GM21515 (cell line): ENCODE measurements around the gene IGFBP6.

Source experiments
- ATAC-seq: cut with Tn5 transposase; IDR thresholded peaks from one replicate; pipeline ENCODE4 v1.9.1; 2021; ENCODE audit not compliant: unreplicated experiment

Gene IGFBP6

DNA sequence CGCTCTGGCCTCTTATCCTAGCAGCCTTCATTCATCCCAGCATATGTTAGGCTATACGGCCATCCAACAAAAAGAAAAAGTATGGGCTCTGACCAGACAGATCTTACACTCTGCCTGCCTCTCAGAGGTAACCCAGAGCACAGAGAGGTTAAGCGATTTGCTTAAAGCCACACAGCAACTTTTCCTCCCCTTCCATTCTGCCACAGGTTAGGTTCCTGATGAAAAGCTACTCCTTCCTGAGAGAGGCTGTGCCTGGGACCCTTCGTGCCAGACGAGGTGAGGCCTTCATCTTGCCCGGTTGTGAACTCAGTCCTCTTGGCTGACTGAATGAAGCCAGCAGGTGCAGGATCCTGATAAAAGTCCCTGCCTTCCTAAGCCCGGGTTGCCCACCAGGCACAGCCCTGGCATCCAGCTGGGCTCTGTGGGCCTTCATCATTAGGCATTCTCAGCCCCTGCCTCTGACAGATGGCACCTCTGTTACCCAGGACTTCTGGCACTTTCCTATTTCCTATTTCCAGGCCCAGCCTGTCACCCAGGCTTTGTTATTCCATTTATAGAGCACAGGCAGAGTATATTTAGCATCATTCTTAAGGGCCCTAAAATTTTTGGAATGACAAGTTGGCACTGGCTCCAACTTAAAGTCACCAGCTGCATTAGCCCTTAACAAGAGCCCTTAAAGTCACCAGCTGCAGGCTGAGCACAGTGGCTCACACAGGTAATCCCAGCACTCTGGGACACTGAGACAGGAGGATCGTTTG, 18.6 kb downstream of the IGFBP6 start:
- ATAC-seq = no peak

DNA sequence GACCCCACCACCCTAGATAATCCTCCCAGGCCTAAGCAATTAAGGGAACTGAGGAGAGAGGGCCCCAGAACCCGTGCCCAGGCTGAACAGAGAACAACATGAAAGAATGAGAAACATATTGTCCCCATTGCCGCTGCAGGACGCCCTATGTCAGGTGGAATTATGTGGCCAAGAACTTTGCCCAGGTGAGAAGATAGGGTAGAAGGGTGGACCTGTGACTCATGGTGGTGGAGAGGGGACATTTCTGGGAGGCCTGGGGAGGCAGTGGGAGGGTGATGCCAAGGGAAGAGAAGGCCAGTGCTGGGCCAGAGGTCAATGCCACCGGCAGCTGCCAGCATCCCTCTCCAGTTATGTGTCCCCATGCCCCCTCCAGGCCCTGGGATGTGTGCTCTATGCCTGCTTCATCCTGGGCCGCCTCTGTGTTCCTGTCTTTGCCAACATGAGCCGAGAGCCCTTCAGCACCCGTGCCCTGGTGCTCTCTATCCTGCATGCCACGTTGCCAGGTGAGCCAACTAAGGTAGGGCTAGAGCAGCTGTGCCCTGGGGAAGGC, 21.4 kb downstream of the IGFBP6 start:
- ATAC-seq = no peak

DNA sequence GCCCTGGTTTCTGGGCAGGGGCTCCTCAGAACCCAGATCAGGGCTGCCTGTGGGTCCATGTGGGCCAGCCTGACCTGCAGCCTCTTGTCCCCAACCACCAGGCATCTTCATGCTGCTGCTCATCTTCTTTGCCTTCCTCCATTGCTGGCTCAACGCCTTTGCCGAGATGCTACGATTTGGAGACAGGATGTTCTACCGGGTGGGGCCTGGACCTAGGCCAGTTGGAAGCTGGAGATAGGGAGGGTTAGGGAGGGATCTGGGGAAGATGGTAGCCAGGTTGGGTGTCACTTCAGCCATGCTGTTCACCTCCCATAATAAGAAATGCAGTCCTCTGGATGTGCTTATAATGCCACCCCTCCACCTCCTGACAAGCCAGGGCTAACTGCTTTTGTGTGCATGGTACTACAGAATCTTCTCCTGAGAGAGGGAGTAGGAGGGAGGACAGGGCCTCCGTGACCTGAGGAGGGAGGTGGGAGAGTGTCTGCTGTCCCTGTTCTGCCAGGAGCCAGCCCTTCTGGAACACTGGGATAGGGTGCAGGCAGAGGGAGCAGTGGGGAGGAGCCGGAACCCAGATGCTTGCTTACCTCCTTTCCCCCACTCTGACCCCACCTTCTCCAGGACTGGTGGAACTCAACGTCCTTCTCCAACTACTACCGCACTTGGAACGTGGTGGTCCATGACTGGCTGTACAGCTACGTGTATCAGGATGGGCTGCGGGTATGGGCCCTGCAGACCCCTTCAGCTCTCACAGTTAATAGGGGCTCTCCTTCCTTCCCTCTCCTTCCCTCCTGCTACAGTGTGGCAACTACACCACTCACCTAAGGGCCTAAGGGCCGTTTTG, 23.4 kb downstream of the IGFBP6 start:
- ATAC-seq = no peak

DNA sequence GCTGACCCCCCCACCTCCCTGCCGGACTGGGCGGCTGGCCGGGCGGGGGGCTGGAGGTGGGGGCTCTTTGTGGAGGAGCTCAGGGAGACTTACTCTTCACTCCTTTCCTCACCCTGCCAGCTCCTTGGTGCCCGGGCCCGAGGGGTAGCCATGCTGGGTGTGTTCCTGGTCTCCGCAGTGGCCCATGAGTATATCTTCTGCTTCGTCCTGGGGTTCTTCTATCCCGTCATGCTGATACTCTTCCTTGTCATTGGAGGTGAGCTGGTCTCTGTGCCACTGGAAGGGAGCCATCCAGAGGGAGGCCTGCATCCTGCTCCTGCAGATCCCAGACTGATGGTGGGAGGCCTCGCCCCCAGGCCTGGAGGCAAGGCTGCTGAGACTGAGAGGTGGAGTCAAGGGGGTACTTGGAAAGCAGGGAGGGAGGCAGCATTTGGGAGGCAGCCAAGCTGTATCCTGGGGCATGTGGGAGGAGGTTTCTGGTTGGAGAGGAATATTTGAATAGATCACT, 25.5 kb downstream of the IGFBP6 start:
- no peak for ATAC-seq

DNA sequence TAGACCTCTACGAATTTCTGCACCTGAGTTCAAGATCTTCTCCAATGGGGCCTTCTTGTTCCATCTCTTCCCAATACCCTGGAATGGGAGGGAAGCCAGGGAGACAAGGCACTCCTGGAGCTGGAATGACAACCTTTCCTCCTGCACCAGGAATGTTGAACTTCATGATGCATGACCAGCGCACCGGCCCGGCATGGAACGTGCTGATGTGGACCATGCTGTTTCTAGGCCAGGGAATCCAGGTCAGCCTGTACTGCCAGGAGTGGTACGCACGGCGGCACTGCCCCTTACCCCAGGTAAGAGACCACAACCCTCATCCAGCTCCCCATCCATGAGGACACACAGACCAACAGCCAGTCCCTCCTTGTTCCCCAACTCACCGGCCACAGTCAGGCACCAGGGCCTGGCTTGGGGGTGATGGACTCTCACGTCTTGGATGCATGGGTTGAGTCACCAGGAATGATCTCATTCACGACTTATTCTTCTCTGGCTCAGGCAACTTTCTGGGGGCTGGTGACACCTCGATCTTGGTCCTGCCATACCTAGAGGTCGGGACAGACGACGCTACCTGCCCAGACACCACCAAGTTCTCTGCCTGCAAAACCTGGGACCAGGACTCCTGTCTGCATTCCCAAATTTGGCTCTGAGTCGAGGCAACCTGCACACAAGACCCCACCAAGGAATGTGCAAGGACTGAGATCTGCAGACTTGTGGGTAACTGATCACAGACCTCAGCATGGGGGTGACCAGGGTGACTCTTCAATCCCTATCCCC, 26.3 kb downstream of the IGFBP6 start:
- ATAC-seq = no peak

DNA sequence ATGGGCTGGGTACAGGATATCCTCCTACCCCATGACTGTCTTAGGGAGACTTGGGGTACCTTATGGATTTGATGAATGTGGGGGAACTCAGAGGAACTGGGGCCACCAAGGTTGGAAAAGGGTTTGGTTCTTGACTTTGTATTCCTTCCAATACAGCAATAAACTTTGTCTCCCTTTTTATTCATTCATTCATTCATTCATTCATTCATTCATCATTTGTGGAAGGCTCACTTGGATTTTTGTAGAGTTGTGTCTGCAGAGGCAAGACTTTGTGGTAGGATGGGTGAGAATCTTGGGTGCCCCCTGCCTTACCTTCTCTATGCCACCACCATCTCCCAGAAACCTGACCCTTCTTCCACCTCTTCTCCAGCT, 26.9 kb downstream of the IGFBP6 start:
- ATAC-seq = no peak

DNA sequence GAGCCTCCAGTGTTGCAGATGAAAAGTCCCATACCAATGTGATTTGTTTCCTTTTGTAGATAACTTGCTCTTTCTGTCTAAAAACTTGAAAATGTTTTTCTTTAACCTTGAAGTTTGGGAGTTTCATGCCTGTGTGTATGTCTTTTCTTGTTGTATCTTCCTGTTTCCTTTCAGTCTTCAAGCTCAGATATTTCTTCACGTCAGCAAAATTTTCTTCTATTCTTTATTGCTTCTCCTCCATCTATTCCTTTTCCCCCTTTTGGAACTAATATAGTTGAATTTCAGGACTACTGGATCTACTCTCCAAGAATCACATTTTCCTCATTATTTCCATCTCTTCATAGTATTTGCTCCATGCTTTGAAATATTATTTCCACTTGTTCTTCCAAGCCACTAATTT, 29.7 kb downstream of the IGFBP6 start:
- no peak for ATAC-seq

DNA sequence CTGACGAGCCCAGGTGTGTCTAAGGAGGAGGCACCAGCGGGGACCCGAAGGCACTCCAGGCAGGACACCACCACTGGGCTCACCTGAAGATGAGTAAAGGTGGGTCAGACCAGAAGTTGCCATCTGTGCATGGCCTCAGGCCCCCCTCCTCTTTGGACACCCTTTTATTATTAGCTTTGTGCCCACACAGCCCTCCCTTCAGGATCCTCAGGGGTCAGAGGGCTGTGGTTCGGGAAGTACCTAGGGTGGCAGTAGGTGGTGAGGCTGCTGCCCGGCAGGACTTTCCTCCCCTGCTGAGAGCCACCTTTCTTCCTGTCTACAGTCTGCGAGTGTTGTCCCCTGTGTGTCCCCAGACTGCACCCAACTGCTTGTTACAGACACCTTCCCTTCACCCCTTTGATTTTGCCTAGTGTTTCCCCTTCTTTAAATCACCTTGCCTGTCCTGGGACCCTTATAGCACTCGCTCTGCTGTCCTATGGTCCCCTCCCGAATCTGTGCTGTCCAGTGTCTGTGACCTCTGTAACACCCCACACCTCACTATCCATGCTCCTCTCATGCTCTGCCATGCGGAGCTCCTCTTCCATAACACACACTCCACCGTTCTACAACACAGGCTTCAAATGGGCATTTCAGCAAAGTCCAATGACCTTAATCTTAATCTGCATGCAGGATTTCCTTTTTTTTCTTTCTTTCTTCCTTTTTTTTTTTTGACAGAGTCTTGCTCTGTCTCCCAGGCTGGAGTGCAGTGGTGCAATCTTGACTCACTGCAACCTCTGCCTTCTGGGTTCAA, 31.5 kb downstream of the IGFBP6 start:
- ATAC-seq = no peak

DNA sequence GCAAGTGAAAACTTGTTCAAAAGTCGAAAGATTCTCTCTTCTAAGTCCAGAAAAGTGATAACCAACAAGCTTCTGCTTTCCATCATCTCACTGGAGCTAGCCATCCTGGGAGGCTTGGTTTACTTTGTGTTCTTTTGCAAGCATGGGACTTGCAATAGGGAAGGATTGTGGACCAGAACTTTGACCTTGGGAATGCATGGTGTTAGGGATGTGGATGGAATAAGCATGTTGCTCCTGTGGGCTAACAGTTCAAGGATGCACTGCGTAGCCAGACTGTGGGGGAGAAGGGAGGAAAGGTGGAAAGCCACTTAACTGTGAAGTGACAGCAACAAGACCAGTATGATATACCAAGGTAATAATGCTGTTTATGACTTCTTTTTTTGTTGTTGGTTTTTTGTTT, 34.4 kb downstream of the IGFBP6 start:
- ATAC-seq = no peak

DNA sequence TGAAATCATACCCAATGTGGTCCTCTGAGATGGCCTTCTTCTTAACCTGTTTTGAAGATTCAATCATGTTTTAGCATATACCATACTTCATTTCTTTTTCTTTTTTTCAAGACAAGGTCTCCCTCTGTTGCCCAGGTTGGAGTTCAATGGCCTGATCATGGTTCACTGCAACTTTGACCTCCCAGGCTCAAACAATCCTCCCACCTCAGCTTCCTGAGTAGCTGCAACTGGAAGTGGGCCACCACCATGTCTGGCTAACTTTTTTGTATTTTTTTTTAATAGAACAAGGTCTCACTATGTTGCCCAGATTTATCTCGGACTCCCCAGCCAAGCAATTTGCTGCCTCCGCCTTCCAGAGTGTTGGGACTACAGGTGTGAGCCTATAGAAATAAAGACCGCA, 36.3 kb downstream of the IGFBP6 start:
- no peak for ATAC-seq

DNA sequence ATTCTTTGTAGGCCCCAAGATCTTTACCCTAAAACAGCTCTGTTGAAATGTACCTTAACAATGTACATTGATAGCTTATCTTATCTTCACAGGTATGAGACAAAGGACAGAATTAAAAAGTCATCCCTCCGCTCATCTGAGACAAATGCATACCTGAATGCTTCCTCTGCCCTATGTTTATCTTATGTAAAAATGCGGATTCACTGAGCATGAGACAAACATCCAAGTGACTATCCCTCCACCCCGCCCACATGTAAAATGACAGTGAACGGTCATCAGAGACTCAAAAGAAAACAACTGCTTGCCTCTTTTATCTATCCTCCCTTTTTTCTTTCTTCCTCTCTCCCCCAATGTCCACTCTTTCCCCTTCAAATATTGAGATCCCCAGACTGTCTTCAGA, 45.9 kb downstream of the IGFBP6 start:
- ATAC-seq = no peak

DNA sequence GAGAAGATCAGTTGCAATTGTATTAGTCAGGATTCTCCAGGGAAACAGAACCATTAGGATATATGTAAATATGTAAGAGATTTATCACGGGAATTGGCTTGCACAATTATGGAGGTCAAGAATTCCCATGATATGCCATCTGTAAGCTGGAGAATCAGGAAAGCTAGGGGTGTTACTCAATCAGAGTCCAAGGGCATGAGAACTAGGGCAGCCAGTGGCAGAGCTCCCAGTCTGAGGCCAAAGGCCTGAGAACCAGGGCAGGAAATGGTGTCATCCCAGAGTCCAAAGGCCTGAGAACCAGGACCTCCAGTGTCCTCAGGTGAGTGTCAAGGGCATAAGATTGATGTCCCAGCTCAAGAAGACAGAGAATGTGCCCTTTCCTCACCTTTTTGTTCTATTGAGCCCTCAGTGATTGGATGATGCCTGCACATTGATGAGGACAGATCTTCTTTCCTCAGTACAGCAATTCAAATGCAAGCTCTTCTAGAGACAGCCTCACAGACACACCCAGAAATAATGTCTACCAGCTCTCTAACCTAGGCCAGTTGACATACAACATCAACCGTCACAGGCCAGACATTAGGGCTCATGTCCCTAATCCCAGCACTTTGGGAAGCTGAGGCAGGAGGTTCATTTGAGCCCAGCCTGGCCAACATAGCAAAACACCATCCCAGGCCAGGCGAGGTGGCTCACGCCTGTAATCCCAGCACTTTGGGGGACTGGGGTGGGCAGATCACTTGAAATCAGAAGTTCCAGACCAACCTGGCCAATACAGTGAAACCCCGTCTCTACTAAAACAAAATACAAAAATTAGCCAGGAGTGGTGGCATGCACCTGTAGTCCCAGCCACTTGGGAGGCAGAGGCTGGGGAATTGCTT, 48.2 kb downstream of the IGFBP6 start:
- ATAC-seq = no peak

DNA sequence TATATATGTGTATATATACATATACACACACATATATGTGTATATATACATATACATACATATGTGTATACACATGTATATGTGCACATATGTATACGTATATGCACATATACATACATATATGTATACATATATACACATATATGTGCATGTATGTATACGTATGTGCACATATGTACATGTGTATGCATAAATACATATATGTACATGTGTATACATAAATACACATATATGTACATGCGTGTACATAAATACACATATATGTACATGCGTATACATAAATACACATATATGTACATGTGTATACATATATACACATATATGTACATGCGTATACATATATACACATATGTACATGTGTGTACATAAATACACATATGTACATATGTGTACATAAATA, 49.7 kb downstream of the IGFBP6 start:
- no peak for ATAC-seq

DNA sequence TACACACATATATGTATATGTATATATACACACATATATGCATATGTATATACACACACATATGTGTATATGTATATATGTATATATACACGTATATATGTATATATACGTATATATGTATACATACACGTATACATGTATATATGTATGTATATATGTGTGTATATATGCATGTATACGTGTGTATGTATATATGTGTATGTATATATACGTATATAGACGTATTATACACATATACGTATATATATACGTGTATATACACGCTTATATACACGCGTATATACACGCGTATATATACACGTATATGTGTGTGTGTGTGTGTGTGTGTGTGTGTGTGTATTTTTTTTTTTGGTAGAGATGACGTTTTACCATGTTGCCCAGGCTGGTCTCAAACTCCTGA, 50.2 kb downstream of the IGFBP6 start:
- no peak for ATAC-seq

DNA sequence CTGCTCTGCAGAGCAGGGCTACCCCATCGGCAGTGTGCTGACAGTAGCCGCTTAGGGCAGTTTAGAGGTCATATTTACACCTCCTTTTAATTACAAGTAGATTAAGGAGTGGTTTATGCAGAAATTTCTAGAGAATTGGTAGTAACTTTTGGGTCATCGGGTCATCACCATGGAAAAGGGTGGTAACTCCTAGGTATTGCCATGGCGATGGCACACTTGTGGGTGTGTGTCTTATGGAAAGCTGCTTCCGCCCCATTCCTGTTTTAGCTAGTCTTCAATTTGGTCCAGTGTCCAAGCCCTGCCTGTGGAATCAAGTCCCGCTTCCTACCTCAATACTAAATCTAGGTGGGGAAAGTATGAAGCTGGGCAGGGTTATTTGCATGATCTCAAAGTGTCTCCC, 53.6 kb downstream of the IGFBP6 start:
- ATAC-seq = no peak
